Neural progenitor cell (in vitro differentiated cells): ENCODE measurements around the gene NPC2.

ENCODE experiments used
- CTCF ChIP-seq: fragments of 200-600 bp; sonication (generic); IDR thresholded peaks from 2 replicates; pipeline ENCODE4 v1.5.1; 2017; ENCODE audit warnings: antibody characterized with exemption, mild to moderate bottlenecking
- EZH2 ChIP-seq: fragments of 200-600 bp; sonication (generic); IDR thresholded peaks from 2 replicates; pipeline ENCODE4 v1.6.1; 2017; ENCODE audit warnings: antibody characterized with exemption, mild to moderate bottlenecking, moderate library complexity
- EZH2phosphoT487 ChIP-seq: fragments of 200-600 bp; sonication (generic); IDR thresholded peaks from 2 replicates; pipeline ENCODE4 v1.6.1; 2017; ENCODE audit warnings: antibody characterized with exemption

- TF ChIP-seq CTCF (no peak), EZH2phosphoT487 (no peak), EZH2 (no peak)
These were observed 35.3 kb upstream of the NPC2 start for GRCh38 chr14:74528406-74528805.
